NK-92 treated with Interleukin-12 subunit alpha and Interleukin-12 subunit beta, amount 100 ng/mL, for 24 hours (cell line): Measurements from ENCODE around the gene S100A7A.
"Not testable (repeated sequence)": the region's sequence is repeated elsewhere in the genome, so short reads cannot be mapped to it uniquely, and the experiment has no call there.

Source experiments
- DNase-seq: peaks from one replicate; lab custom pipeline; 2025; lab: John Stamatoyannopoulos, UW

The S100A7A gene

GRCh38 chr1:153459655-153460054, 43.3 kb downstream of the S100A7A start:
- no peak for DNase-seq

- DNase-seq: no peak
Measured at GRCh38 chr1:153460551-153460950, 44.2 kb downstream of the S100A7A start, which contains the start of gene S100A7. TSS of gene S100A7 (minus strand) at chr1:153460651. CDS start at chr1:153459013, 1,638 bp downstream.

DNA sequence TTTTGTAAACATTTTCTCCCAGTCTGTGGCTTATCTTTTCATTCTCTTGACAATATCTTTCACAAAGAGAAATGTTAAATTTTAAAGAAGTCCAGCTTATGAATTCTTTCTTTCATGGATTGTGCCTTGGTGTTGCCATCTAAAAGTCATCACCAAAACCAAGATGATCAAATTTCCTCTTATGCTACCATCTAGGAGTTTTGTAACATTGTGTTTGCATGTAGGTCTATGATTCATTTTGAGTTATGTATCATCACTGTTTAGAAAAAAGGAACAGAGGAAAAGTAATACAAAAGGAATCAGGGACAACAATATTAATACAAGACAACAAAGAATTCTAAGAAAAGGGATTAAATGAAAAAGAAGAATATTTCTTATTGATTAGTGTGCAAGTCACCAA, 46.4 kb downstream of the S100A7A start:
- DNase-seq: not testable (repeated sequence)

- DNase-seq: peak; percentile 33
Measured at GRCh38 chr1:153465811-153466636, 49.7 kb downstream of the S100A7A start.

DNA sequence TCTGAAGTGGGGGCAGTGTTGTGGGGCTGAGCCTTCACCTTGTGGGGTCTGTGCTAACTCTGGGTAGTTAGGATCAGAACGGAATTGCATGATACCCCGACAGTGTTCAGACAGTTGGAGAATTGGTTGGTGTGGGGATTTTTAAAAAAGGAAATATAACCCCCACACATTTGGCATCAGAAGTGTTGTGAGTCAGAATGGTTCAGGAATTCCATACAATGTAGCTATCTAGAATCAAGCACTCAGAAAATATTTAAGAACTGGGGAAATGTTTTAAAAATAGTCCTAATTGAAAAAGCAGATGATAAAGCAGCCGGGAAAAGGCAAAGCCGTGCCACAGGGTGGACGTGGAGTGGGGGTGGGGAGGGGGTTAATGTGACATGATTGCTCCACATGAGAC, 50.6 kb downstream of the S100A7A start:
- no peak for DNase-seq

GRCh38 chr1:153470707-153471106, 54.4 kb downstream of the S100A7A start:
- peak; percentile 43 for DNase-seq
